Iris pigment epithelial cell (primary cell): ENCODE results near the gene PRR33.
"Not testable (repeated sequence)": the region's sequence is repeated elsewhere in the genome, so short reads cannot be mapped to it uniquely, and the experiment has no call there.

Experiments used
- DNase-seq: peaks from one replicate; pipeline ENCODE4 v3.0.0-alpha.2; 2011; ENCODE audit warnings: low read depth

The PRR33 gene

GRCh38 chr11:1888811-1889210, 2.9 kb downstream of the PRR33 start:
- no peak for DNase-seq

GRCh38 chr11:1888347-1888753, 3.3 kb downstream of the PRR33 start:
- DNase-seq = no peak

- no peak for DNase-seq
These were observed 4.0 kb downstream of the PRR33 start for GRCh38 chr11:1887451-1888346.

GRCh38 chr11:1886551-1886950, 5.1 kb downstream of the PRR33 start:
- not testable (repeated sequence) for DNase-seq

GRCh38 chr11:1884303-1884700, 7.4 kb downstream of the PRR33 start:
- DNase-seq = no peak

- DNase-seq = no peak
These were observed 8.1 kb downstream of the PRR33 start for GRCh38 chr11:1883346-1884302.

- peak; percentile 71 for DNase-seq
These were observed 9.1 kb downstream of the PRR33 start for GRCh38 chr11:1882265-1883238.

GRCh38 chr11:1881442-1882264, 10.0 kb downstream of the PRR33 start:
- DNase-seq = no peak

GRCh38 chr11:1880746-1881441, 10.8 kb downstream of the PRR33 start:
- DNase-seq = no peak

GRCh38 chr11:1879941-1880720, 11.6 kb downstream of the PRR33 start:
- peak; percentile 51 for DNase-seq

- no peak for DNase-seq
These were observed 12.3 kb downstream of the PRR33 start for GRCh38 chr11:1879342-1879940.

- DNase-seq = no peak
These were observed 13.3 kb downstream of the PRR33 start for GRCh38 chr11:1878137-1879031.

GRCh38 chr11:1877211-1878136, 14.2 kb downstream of the PRR33 start:
- DNase-seq = peak; percentile 66

GRCh38 chr11:1876361-1877063, 15.2 kb downstream of the PRR33 start:
- peak; percentile 88 for DNase-seq

GRCh38 chr11:1875851-1876301, 15.8 kb downstream of the PRR33 start:
- DNase-seq = not testable (repeated sequence)
